HG03575 (cell line): ENCODE results near the gene SLC10A7.

Experiments
- ATAC-seq: cut with Tn5 transposase; IDR thresholded peaks from one replicate; pipeline ENCODE4 v1.9.1; 2021; ENCODE audit not compliant: unreplicated experiment, insufficient number of reproducible peaks, low FRiP score; ENCODE audit errors: extremely low read depth

The SLC10A7 gene

GRCh38 chr4:146446555-146446954 is 75.2 kb downstream of the SLC10A7 start:
- no peak for ATAC-seq

GRCh38 chr4:146445198-146446150 is 76.3 kb downstream of the SLC10A7 start:
- no peak for ATAC-seq

GRCh38 chr4:146443525-146443924 is 78.2 kb downstream of the SLC10A7 start:
- ATAC-seq = no peak

- no peak for ATAC-seq
Measured at GRCh38 chr4:146442801-146443200, 78.9 kb downstream of the SLC10A7 start.

- no peak for ATAC-seq
Measured at GRCh38 chr4:146439999-146440398, 81.7 kb downstream of the SLC10A7 start.

GRCh38 chr4:146439437-146439836 is 82.3 kb downstream of the SLC10A7 start:
- no peak for ATAC-seq

- ATAC-seq = no peak
Measured at GRCh38 chr4:146437778-146438177, 84.0 kb downstream of the SLC10A7 start.

- no peak for ATAC-seq
Measured at GRCh38 chr4:146436423-146437162, 85.1 kb downstream of the SLC10A7 start.

- ATAC-seq = no peak
Measured at GRCh38 chr4:146435962-146436361, 85.8 kb downstream of the SLC10A7 start.

GRCh38 chr4:146432065-146432464 is 89.7 kb downstream of the SLC10A7 start:
- no peak for ATAC-seq

- no peak for ATAC-seq
Measured at GRCh38 chr4:146428298-146428697, 93.4 kb downstream of the SLC10A7 start.

GRCh38 chr4:146417822-146418221 is 103.9 kb downstream of the SLC10A7 start:
- no peak for ATAC-seq

GRCh38 chr4:146415829-146416228 is 105.9 kb downstream of the SLC10A7 start:
- ATAC-seq = no peak

GRCh38 chr4:146407669-146408084 is 114.1 kb downstream of the SLC10A7 start:
- ATAC-seq = no peak

GRCh38 chr4:146407257-146407656 is 114.5 kb downstream of the SLC10A7 start:
- no peak for ATAC-seq

GRCh38 chr4:146401274-146401673 is 120.5 kb downstream of the SLC10A7 start:
- ATAC-seq = no peak

GRCh38 chr4:146398896-146399445 is 122.8 kb downstream of the SLC10A7 start:
- no peak for ATAC-seq

GRCh38 chr4:146398404-146398803 is 123.3 kb downstream of the SLC10A7 start:
- ATAC-seq = no peak

- no peak for ATAC-seq
Measured at GRCh38 chr4:146389561-146389960, 132.2 kb downstream of the SLC10A7 start.

- ATAC-seq = no peak
Measured at GRCh38 chr4:146382194-146382593, 139.5 kb downstream of the SLC10A7 start.
